ENCODE data around the gene PSRC1. TPM values are rescaled to one million over a fixed set of nuclear protein-coding genes. Genes with fewer than 3 reads are reported as not detected.

The PSRC1 gene
- total and polyA plus RNA-seq, 5 donors from 2014 or later, result 0.14 to 1.0 (median 0.57) TPM

GRCh38 chr1:109301874-109302273 lies 18.9 kb upstream of the PSRC1 start:
- Mint-ChIP-seq H3K4me3 (no peak overlapping the region), H3K4me1 (no peaks in the 10 kb centered on the region), H3K9me3 (no peaks in the 10 kb centered on the region), H3K27me3 (peaks cover 18% of the 10 kb centered on the region), H3K36me3 (no peaks in the 10 kb centered on the region), H3K27ac (no peak overlapping the region)
- Histone ChIP-seq H3K9me3 (ENCODE audit: control insufficient read depth in 2 of 2, low read length in 2 of 2) (no peaks in the 10 kb centered on the region), H3K27ac (ENCODE audit: insufficient read depth, low read length, poor library complexity, severe bottlenecking) (no peak overlapping the region), H3K4me1 (ENCODE audit: control insufficient read depth, insufficient read depth, low read length, poor library complexity, severe bottlenecking) (no peaks in the 10 kb centered on the region), H3K4me3 (ENCODE audit: low read depth, low read length) (no peak overlapping the region), H3K27me3 (ENCODE audit: control insufficient read depth, insufficient read depth, low read length) (no peaks in the 10 kb centered on the region), H3K36me3 (ENCODE audit: control insufficient read depth, insufficient read depth, low read length) (no peaks in the 10 kb centered on the region)
- DNase-seq (no peak), ATAC-seq (ENCODE audit: low read depth in 2 of 2) (no peak)

- H3K9me3 ChIP-seq (ENCODE audit: control insufficient read depth in 2 of 2, low read length in 2 of 2), result no peaks in the 10 kb centered on the region
- no peak for DNase-seq
- H3K36me3 Mint-ChIP-seq, result no peaks in the 10 kb centered on the region
- no peak overlapping the region for H3K4me3 Mint-ChIP-seq
- no peaks in the 10 kb centered on the region for H3K9me3 Mint-ChIP-seq
- no peaks in the 10 kb centered on the region for H3K36me3 ChIP-seq (ENCODE audit: control insufficient read depth, insufficient read depth, low read length)
- no peaks in the 10 kb centered on the region for H3K4me1 ChIP-seq (ENCODE audit: control insufficient read depth, insufficient read depth, low read length, poor library complexity, severe bottlenecking)
- peaks cover 18% of the 10 kb centered on the region for H3K27me3 Mint-ChIP-seq
- H3K27ac Mint-ChIP-seq, result no peak overlapping the region
- H3K4me1 Mint-ChIP-seq, result no peaks in the 10 kb centered on the region
- peaks cover 1% of the 10 kb centered on the region for H3K27me3 ChIP-seq (ENCODE audit: control insufficient read depth, insufficient read depth, low read length)
- ATAC-seq (ENCODE audit: low read depth in 2 of 2), result no peak
- H3K27ac ChIP-seq (ENCODE audit: insufficient read depth, low read length, poor library complexity, severe bottlenecking), result no peak overlapping the region
- H3K4me3 ChIP-seq (ENCODE audit: low read depth, low read length), result no peak overlapping the region
Measured at GRCh38 chr1:109300650-109301151, 17.8 kb upstream of the PSRC1 start.

GRCh38 chr1:109299558-109300343 lies 16.8 kb upstream of the PSRC1 start:
- H3K4me1 Mint-ChIP-seq, result no peaks in the 10 kb centered on the region

GRCh38 chr1:109298666-109299557 lies 16.0 kb upstream of the PSRC1 start:
- no peaks in the 10 kb centered on the region for H3K4me1 Mint-ChIP-seq
- peaks cover 24% of the 10 kb centered on the region for H3K27me3 Mint-ChIP-seq
- Histone ChIP-seq H3K27me3 (ENCODE audit: control insufficient read depth, insufficient read depth, low read length) (peaks cover 4% of the 10 kb centered on the region), H3K27ac (ENCODE audit: insufficient read depth, low read length, poor library complexity, severe bottlenecking) (no peak overlapping the region), H3K36me3 (ENCODE audit: control insufficient read depth, insufficient read depth, low read length) (no peaks in the 10 kb centered on the region), H3K4me3 (ENCODE audit: low read depth, low read length) (no peak overlapping the region), H3K4me1 (ENCODE audit: control insufficient read depth, insufficient read depth, low read length, poor library complexity, severe bottlenecking) (no peaks in the 10 kb centered on the region), H3K9me3 (ENCODE audit: control insufficient read depth in 2 of 2, low read length in 2 of 2) (no peaks in the 10 kb centered on the region)
- no peaks in the 10 kb centered on the region for H3K36me3 Mint-ChIP-seq
- H3K4me3 Mint-ChIP-seq, result no peak overlapping the region
- H3K27ac Mint-ChIP-seq, result no peak overlapping the region
- ATAC-seq (ENCODE audit: low read depth in 2 of 2), result no peak
- DNase-seq, result no peak
- H3K9me3 Mint-ChIP-seq, result no peaks in the 10 kb centered on the region

More at GRCh38 chr1:109299558-109300343, 16.8 kb upstream of the PSRC1 start:
- H3K4me1 ChIP-seq (ENCODE audit: control insufficient read depth, insufficient read depth, low read length, poor library complexity, severe bottlenecking), result no peaks in the 10 kb centered on the region
- H3K4me3 Mint-ChIP-seq, result peak overlapping the region in 1 of 4 donors; percentile 77
- no peak overlapping the region for H3K27ac Mint-ChIP-seq
- DNase-seq (no peak), ATAC-seq (ENCODE audit: low read depth in 2 of 2) (no peak)
- H3K27me3 Mint-ChIP-seq, result peaks cover 18% of the 10 kb centered on the region
- no peaks in the 10 kb centered on the region for H3K9me3 Mint-ChIP-seq
- H3K27ac ChIP-seq (ENCODE audit: insufficient read depth, low read length, poor library complexity, severe bottlenecking), result no peak overlapping the region
- peaks cover 4% of the 10 kb centered on the region for H3K27me3 ChIP-seq (ENCODE audit: control insufficient read depth, insufficient read depth, low read length)
- H3K4me3 ChIP-seq (ENCODE audit: low read depth, low read length), result no peak overlapping the region
- H3K36me3 ChIP-seq (ENCODE audit: control insufficient read depth, insufficient read depth, low read length), result no peaks in the 10 kb centered on the region
- no peaks in the 10 kb centered on the region for H3K36me3 Mint-ChIP-seq
- H3K9me3 ChIP-seq (ENCODE audit: control insufficient read depth in 2 of 2, low read length in 2 of 2), result no peaks in the 10 kb centered on the region

- no peak overlapping the region for H3K4me3 ChIP-seq (ENCODE audit: low read depth, low read length)
- H3K4me1 ChIP-seq (ENCODE audit: control insufficient read depth, insufficient read depth, low read length, poor library complexity, severe bottlenecking), result no peaks in the 10 kb centered on the region
- peak overlapping the region in 1 of 4 donors; percentile 38 for H3K4me3 Mint-ChIP-seq
- DNase-seq, result no peak
- ATAC-seq (ENCODE audit: low read depth in 2 of 2), result no peak
- H3K9me3 Mint-ChIP-seq, result no peaks in the 10 kb centered on the region
- peaks cover 35% of the 10 kb centered on the region for H3K27me3 Mint-ChIP-seq
- H3K9me3 ChIP-seq (ENCODE audit: control insufficient read depth in 2 of 2, low read length in 2 of 2), result no peaks in the 10 kb centered on the region
- H3K4me1 Mint-ChIP-seq, result no peaks in the 10 kb centered on the region
- H3K36me3 ChIP-seq (ENCODE audit: control insufficient read depth, insufficient read depth, low read length), result no peaks in the 10 kb centered on the region
- no peak overlapping the region for H3K27ac Mint-ChIP-seq
- no peaks in the 10 kb centered on the region for H3K36me3 Mint-ChIP-seq
- peaks cover 6% of the 10 kb centered on the region for H3K27me3 ChIP-seq (ENCODE audit: control insufficient read depth, insufficient read depth, low read length)
- no peak overlapping the region for H3K27ac ChIP-seq (ENCODE audit: insufficient read depth, low read length, poor library complexity, severe bottlenecking)
Measured at GRCh38 chr1:109296782-109297181, 13.8 kb upstream of the PSRC1 start.

- Mint-ChIP-seq H3K4me3 (no peak overlapping the region), H3K27ac (no peak overlapping the region), H3K36me3 (no peaks in the 10 kb centered on the region), H3K9me3 (no peaks in the 10 kb centered on the region), H3K4me1 (no peaks in the 10 kb centered on the region), H3K27me3 (peaks cover 35% of the 10 kb centered on the region)
- ATAC-seq (ENCODE audit: low read depth in 2 of 2) (no peak), DNase-seq (no peak)
- Histone ChIP-seq H3K27me3 (ENCODE audit: control insufficient read depth, insufficient read depth, low read length) (peaks cover 6% of the 10 kb centered on the region), H3K36me3 (ENCODE audit: control insufficient read depth, insufficient read depth, low read length) (no peaks in the 10 kb centered on the region), H3K27ac (ENCODE audit: insufficient read depth, low read length, poor library complexity, severe bottlenecking) (no peak overlapping the region), H3K4me1 (ENCODE audit: control insufficient read depth, insufficient read depth, low read length, poor library complexity, severe bottlenecking) (no peaks in the 10 kb centered on the region), H3K9me3 (ENCODE audit: control insufficient read depth in 2 of 2, low read length in 2 of 2) (no peaks in the 10 kb centered on the region), H3K4me3 (ENCODE audit: low read depth, low read length) (no peak overlapping the region)
Measured at GRCh38 chr1:109295712-109296415, 12.9 kb upstream of the PSRC1 start.

GRCh38 chr1:109294481-109294880 lies 11.5 kb upstream of the PSRC1 start:
- DNase-seq (no peak), ATAC-seq (ENCODE audit: low read depth in 2 of 2) (no peak)
- Mint-ChIP-seq H3K9me3 (no peaks in the 10 kb centered on the region), H3K27me3 (peaks cover 36% of the 10 kb centered on the region), H3K27ac (no peak overlapping the region), H3K4me3 (no peak overlapping the region), H3K36me3 (no peaks in the 10 kb centered on the region), H3K4me1 (no peaks in the 10 kb centered on the region)
- Histone ChIP-seq H3K27ac (ENCODE audit: insufficient read depth, low read length, poor library complexity, severe bottlenecking) (no peak overlapping the region), H3K9me3 (ENCODE audit: control insufficient read depth in 2 of 2, low read length in 2 of 2) (no peaks in the 10 kb centered on the region), H3K36me3 (ENCODE audit: control insufficient read depth, insufficient read depth, low read length) (no peaks in the 10 kb centered on the region), H3K4me1 (ENCODE audit: control insufficient read depth, insufficient read depth, low read length, poor library complexity, severe bottlenecking) (no peaks in the 10 kb centered on the region), H3K4me3 (ENCODE audit: low read depth, low read length) (no peak overlapping the region), H3K27me3 (ENCODE audit: control insufficient read depth, insufficient read depth, low read length) (peaks cover 6% of the 10 kb centered on the region)
